GM12878 (cell line): ENCODE results near the gene QSOX2. TPM values are rescaled to one million over a fixed set of nuclear protein-coding genes. Genes with fewer than 3 reads are reported as not detected.

Experiments used
- ATAC-seq: fragments of 200-7000 bp; cut with Tn5 transposase; 3 replicates; pipeline ENCODE4 v1.9.1; 2020; ENCODE audit warnings: mild to moderate bottlenecking, moderate library complexity
- BruUV-seq: library from RNA; stranded (reverse); fragments of 400-500 nt; replicated peaks from 2 replicates; lab custom pipeline; 2021; lab: Mats Ljungman, UMichigan
- CTCF ChIA-PET: fragments of 300-600 bp; sonication (Branson Sonifier 250); formaldehyde crosslinking; extraction: SDS; loops from one replicate; lab custom pipeline; 2021; ENCODE audit warnings: inconsistent platforms; lab: Yijun Ruan, JAX
- POLR2A ChIA-PET: fragments of 350-600 bp; formaldehyde crosslinking; extraction: SDS; loops from one replicate; lab custom pipeline; 2021; ENCODE audit warnings: inconsistent platforms; lab: Charles Lee
- RAD21 ChIA-PET: fragments of 300-600 bp; sonication (Branson Sonifier 250); formaldehyde crosslinking; loops from one replicate; lab custom pipeline; 2023; ENCODE audit warnings: antibody characterized with exemption; ENCODE audit not compliant: unreplicated experiment; lab: Charles Lee
- SMC1A ChIA-PET: fragments of 300-600 bp; sonication (Branson Sonifier 250); formaldehyde crosslinking; loops from one replicate; lab custom pipeline; 2023; ENCODE audit not compliant: unreplicated experiment, uncharacterized antibody; lab: Charles Lee
- DNase-seq: peaks from one replicate; pipeline ENCODE4 v3.0.0-alpha.2; 2011; ENCODE audit warnings: low read depth, low spot score
- FAIRE-seq: peaks from 3 replicates; lab custom pipeline; 2011; peaks lifted over from hg19 to GRCh38; lab: Jason Lieb, UNC
- H2AFZ ChIP-seq: 2 replicates; pipeline ENCODE4 v1.6.0; 2011; ENCODE audit warnings: low read depth, low read length, control low read depth; ENCODE audit not compliant: control insufficient read depth
- H3K27ac ChIP-seq: 2 replicates; pipeline ENCODE4 v1.5.1; 2011; ENCODE audit warnings: control low read depth; ENCODE audit not compliant: control insufficient read depth, insufficient read depth
- H3K27me3 ChIP-seq, 2 experiments: replicated peaks in 1 of 2; 2 replicates each; pipeline versions ENCODE4 v1.6.0 to v1.6.1; 2011; ENCODE audit warnings: low read length in 1 of 2; ENCODE audit not compliant: control insufficient read depth in 2 of 2, insufficient read depth in 2 of 2
- H3K36me3 ChIP-seq, 2 experiments: 2 replicates each; pipeline ENCODE4 v1.5.1; 2011; ENCODE audit warnings: low read length in 1 of 2; ENCODE audit not compliant: control insufficient read depth in 2 of 2, insufficient read depth in 2 of 2
- H3K4me1 ChIP-seq: 2 replicates; pipeline ENCODE4 v1.6.1; 2011; ENCODE audit warnings: mild to moderate bottlenecking, low read length, moderate library complexity, mixed read lengths; ENCODE audit not compliant: control insufficient read depth, insufficient read depth
- H3K4me2 ChIP-seq: 2 replicates; pipeline ENCODE4 v1.6.0; 2011; ENCODE audit warnings: control low read depth; ENCODE audit not compliant: control insufficient read depth, insufficient read depth
- H3K4me3 ChIP-seq: fragments of 200-600 bp; sonication (generic); 2 replicates; pipeline ENCODE4 v1.5.1; 2016
- H3K79me2 ChIP-seq: 2 replicates; pipeline ENCODE4 v1.6.0; 2011; ENCODE audit warnings: low read length; ENCODE audit not compliant: control insufficient read depth, insufficient read depth
- H3K9ac ChIP-seq: 2 replicates; pipeline ENCODE4 v1.8.0; 2011; ENCODE audit warnings: low read length, control low read depth, mixed read lengths; ENCODE audit not compliant: control insufficient read depth, insufficient read depth
- H3K9me3 ChIP-seq: replicated peaks from 3 replicates; pipeline ENCODE4 v1.5.1; 2011; ENCODE audit warnings: mild to moderate bottlenecking, low read length; ENCODE audit not compliant: control insufficient read depth, insufficient read depth
- H4K20me1 ChIP-seq: 2 replicates; pipeline ENCODE4 v1.6.0; 2011; ENCODE audit not compliant: control insufficient read depth, insufficient read depth
- CREB1 ChIP-seq: IDR thresholded peaks from 2 replicates; pipeline ENCODE4 v1.6.1; 2012; ENCODE audit warnings: low read depth, mild to moderate bottlenecking, inconsistent platforms
- EZH2 ChIP-seq: IDR thresholded peaks from 2 replicates; pipeline ENCODE4 v1.6.1; 2012; ENCODE audit warnings: low read depth, mild to moderate bottlenecking, control low read depth, inconsistent platforms, low read length, borderline replicate concordance; ENCODE audit not compliant: control insufficient read depth
- JUNB ChIP-seq: IDR thresholded peaks from 2 replicates; pipeline ENCODE4 v1.6.1; 2016; ENCODE audit warnings: antibody characterized with exemption, mild to moderate bottlenecking
- PAX5 ChIP-seq: IDR thresholded peaks from 2 replicates; pipeline ENCODE4 v1.6.1; 2011; ENCODE audit warnings: low read depth, low read length, borderline replicate concordance
- RELB ChIP-seq: fragments of 450-650 bp; IDR thresholded peaks from 2 replicates; pipeline ENCODE4 v1.6.1; 2017; ENCODE audit warnings: low read depth, mild to moderate bottlenecking, moderate library complexity
- ZBTB33 ChIP-seq: fragments of 450-650 bp; IDR thresholded peaks from 2 replicates; pipeline ENCODE4 v1.6.1; 2017; ENCODE audit warnings: mild to moderate bottlenecking
- ZBTB40 ChIP-seq: fragments of 450-650 bp; IDR thresholded peaks from 2 replicates; pipeline ENCODE4 v1.6.1; 2016; ENCODE audit warnings: mild to moderate bottlenecking, moderate library complexity, borderline replicate concordance
- WGBS: methylation state at CpG from one replicate; pipeline ENCODE4 v1.1.6; 2016; ENCODE audit warnings: low lambda C conversion rate; ENCODE audit not compliant: insufficient replicate concordance, insufficient coverage; ENCODE audit errors: missing lambda C conversion rate; 5-methylcytosine and 5-hydroxymethylcytosine counted together
- in situ Hi-C: fragments of 300-500 bp; cut with MboI; formaldehyde crosslinking; loops from 9 replicates; pipeline ENCODE4 v1.14.3; 2018; ENCODE audit warnings: mixed read lengths
- intact Hi-C: fragments of 100-400 bp; cut with micrococcal nuclease; formaldehyde crosslinking; loops from one replicate; pipeline ENCODE4 v1.14.2; 2022; ENCODE audit not compliant: unreplicated experiment
- polyA plus RNA-seq, 11 experiments: library from polyadenylated mRNA; depleted of rRNA in 4 of 11; unstranded in 6 of 11; stranded (reverse) in 5 of 11; fragments of >200 nt; fragmentation: Nextera tagmentation in 4 of 11; fragmentation: Illumina TruSeq in 1 of 11; extraction: Ambion mirVana in 4 of 11; extraction: Trizol in 1 of 11; gene quantifications; 1 replicate in 1 of 11; 2 replicates in 10 of 11; pipeline versions ENCODE4 v1.2.1 to v1.2.3, GENCODE V29; 2011 to 2016; ENCODE audit warnings: inconsistent platforms in 2 of 11, missing spikeins in 2 of 11, low read depth in 1 of 11
- total RNA-seq, 4 experiments: library from RNA; depleted of rRNA in 3 of 4; stranded (reverse); fragments of >200 nt in 3 of 4; fragmentation: Illumina TruSeq in 1 of 4; extraction: Trizol in 1 of 4; gene quantifications; 2 replicates each; pipeline versions ENCODE4 v1.2.1 to v1.2.3, GENCODE V29; 2013 to 2021

The QSOX2 gene
- total and polyA plus RNA-seq, 10 of the 15 experiments (the other 5 are each of a cell fraction or from before 2014, with no cell fraction given), result 0.34 to 16.1 (median 8.2) TPM

GRCh38 chr9:136285501-136286358 lies 40.1 kb upstream of the QSOX2 start (continued):
- TF ChIP-seq EZH2 (no peak), ZBTB33 (no peak)

GRCh38 chr9:136284951-136285350 lies 39.3 kb upstream of the QSOX2 start:
- no peaks in the 10 kb centered on the region for H3K36me3 ChIP-seq
- in situ Hi-C loops, result no loop called here
- ChIA-PET SMC1A (interaction anchor here (1.6 kb wide), 1 partner anchor 115 kb away, joined by 3 read pairs; no protein-coding TSS in a partner anchor), POLR2A (no interaction called here), CTCF (interaction anchor here (2.2 to 2.3 kb wide), 2 partner anchors 17 to 42 kb away, joined by 7 to 11 read pairs; no protein-coding TSS in a partner anchor), RAD21 (no interaction called here)
- H3K4me2 ChIP-seq, result no peak overlapping the region
- H3K9me3 ChIP-seq, result no peaks in the 10 kb centered on the region
- DNase-seq, result no peak
- no peaks in the 10 kb centered on the region for H3K27me3 ChIP-seq
- no peaks in the 10 kb centered on the region for H3K4me1 ChIP-seq
- H4K20me1 ChIP-seq, result no peaks in the 10 kb centered on the region
- no peak overlapping the region for H3K4me3 ChIP-seq
- BruUV-seq, result no TSS peak
- H3K9ac ChIP-seq, result no peak overlapping the region
- WGBS, result 53% methylated on average over 15 of the region's 19 CpGs
- ATAC-seq, result no peak
- no peak overlapping the region for H3K27ac ChIP-seq
- no peak overlapping the region for H2AFZ ChIP-seq
- no peaks in the 10 kb centered on the region for H3K79me2 ChIP-seq
- intact Hi-C loops, result loop anchor here (10.0 kb wide), 1 partner anchor 320 kb away; the partner anchor contains the start of gene UBAC1
- TF ChIP-seq ZBTB40 (no peak), PAX5 (no peak), RELB (no peak), CREB1 (no peak), JUNB (no peak), ZBTB33 (no peak)
- FAIRE-seq, result no peak
